Esophagus squamous epithelium (tissue), 5 donors: Measurements from ENCODE around the gene PNPLA8. TPM values are rescaled to one million over a fixed set of nuclear protein-coding genes. Genes with fewer than 3 reads are reported as not detected.

Source experiments
- DNase-seq: peaks from one replicate; lab custom pipeline; 2025; lab: John Stamatoyannopoulos, UW
- H3K27ac ChIP-seq, 4 donors: fragments of 200-600 bp; sonication (generic); one replicate each; pipeline ENCODE4 v1.5.1; 2016 to 2019; ENCODE audit warnings: mild to moderate bottlenecking in 1 of 4
- H3K27me3 ChIP-seq, 4 donors: fragments of 200-600 bp; sonication (generic); 1 replicate in 3 of 4; 2 replicates in 1 of 4; pipeline versions ENCODE4 v1.5.1 to v1.6.0; 2017 to 2021; ENCODE audit warnings: antibody characterized with exemption in 1 of 4
- H3K36me3 ChIP-seq, 3 donors: fragments of 200-600 bp; sonication (generic); one replicate each; pipeline ENCODE4 v1.5.1; 2016 to 2019
- H3K4me1 ChIP-seq, 3 donors: fragments of 200-600 bp; sonication (generic); one replicate each; pipeline ENCODE4 v1.5.1; 2017 to 2019
- H3K4me3 ChIP-seq, 4 donors: fragments of 200-600 bp; sonication (generic); 1 replicate in 3 of 4; 2 replicates in 1 of 4; pipeline ENCODE4 v1.5.1; 2016 to 2019; ENCODE audit warnings: mild to moderate bottlenecking in 2 of 4, moderate library complexity in 1 of 4
- H3K9me3 ChIP-seq, 3 donors: fragments of 200-600 bp; sonication (generic); one replicate each; pipeline ENCODE4 v1.5.1; 2016 to 2019
- POLR2A ChIP-seq, 4 donors: fragments of 450-650 bp; IDR thresholded peaks; one replicate each; pipeline ENCODE4 v1.6.1; 2017; ENCODE audit warnings: antibody characterized with exemption in 4 of 4, mild to moderate bottlenecking in 4 of 4, moderate library complexity in 3 of 4
- WGBS, 2 donors: methylation state at CpG; one replicate each; pipeline ENCODE4 v1.1.5; 2018; 5-methylcytosine and 5-hydroxymethylcytosine counted together
- intact Hi-C: fragments of 100-400 bp; cut with DNase I; formaldehyde crosslinking; loops from one replicate; pipeline ENCODE4 v1.15.0; 2022
- total RNA-seq, 4 donors: library from RNA; depleted of rRNA; stranded (reverse); fragments of >200 nt; gene quantifications; one replicate each; pipeline ENCODE4 v1.1.0, GENCODE V29; 2016
- TF ChIP-seq, protein P1 (sequence below), 6 experiments: fragments of 450-650 bp in 4 of 6; fragments of 200-600 bp in 2 of 6; sonication (generic) in 2 of 6; IDR thresholded peaks; one replicate each; pipeline ENCODE4 v1.5.1; 2016 to 2019; ENCODE audit warnings: antibody characterized with exemption in 6 of 6, mild to moderate bottlenecking in 4 of 6, moderate library complexity in 4 of 6
- donor health status: DM: yes; HTN: yes; CAD: no.

Gene PNPLA8
- total RNA-seq, 4 donors from 2014 or later, result 15.8 to 30.7 (median 25.7) TPM

GRCh38 chr7:108463613-108464012 is 62.3 kb downstream of the PNPLA8 start:
- Histone ChIP-seq H3K9me3 (no peaks in the 10 kb centered on the region), H3K27me3 (peaks cover 0 to 15% (median 0%) of the 10 kb centered on the region in 4 donors), H3K27ac (no peak overlapping the region), H3K4me3 (no peak overlapping the region), H3K4me1 (no peaks in the 10 kb centered on the region), H3K36me3 (no peaks in the 10 kb centered on the region)
- no peak for TF ChIP-seq POLR2A (IDR thresholded peaks at IDR 0.05)
- TF ChIP-seq, protein P1, sequence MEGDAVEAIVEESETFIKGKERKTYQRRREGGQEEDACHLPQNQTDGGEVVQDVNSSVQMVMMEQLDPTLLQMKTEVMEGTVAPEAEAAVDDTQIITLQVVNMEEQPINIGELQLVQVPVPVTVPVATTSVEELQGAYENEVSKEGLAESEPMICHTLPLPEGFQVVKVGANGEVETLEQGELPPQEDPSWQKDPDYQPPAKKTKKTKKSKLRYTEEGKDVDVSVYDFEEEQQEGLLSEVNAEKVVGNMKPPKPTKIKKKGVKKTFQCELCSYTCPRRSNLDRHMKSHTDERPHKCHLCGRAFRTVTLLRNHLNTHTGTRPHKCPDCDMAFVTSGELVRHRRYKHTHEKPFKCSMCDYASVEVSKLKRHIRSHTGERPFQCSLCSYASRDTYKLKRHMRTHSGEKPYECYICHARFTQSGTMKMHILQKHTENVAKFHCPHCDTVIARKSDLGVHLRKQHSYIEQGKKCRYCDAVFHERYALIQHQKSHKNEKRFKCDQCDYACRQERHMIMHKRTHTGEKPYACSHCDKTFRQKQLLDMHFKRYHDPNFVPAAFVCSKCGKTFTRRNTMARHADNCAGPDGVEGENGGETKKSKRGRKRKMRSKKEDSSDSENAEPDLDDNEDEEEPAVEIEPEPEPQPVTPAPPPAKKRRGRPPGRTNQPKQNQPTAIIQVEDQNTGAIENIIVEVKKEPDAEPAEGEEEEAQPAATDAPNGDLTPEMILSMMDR (IDR thresholded peaks at IDR 0.05), result no peak
- intact Hi-C loops, result loop anchor here (10.0 kb wide), 1 partner anchor 279 kb away; no protein-coding TSS in a partner anchor
- no peak for DNase-seq
- WGBS, 2 donors, result 30 to 63% methylated on average over 2 of the region's 2 CpGs

GRCh38 chr7:108461840-108462239 is 64.1 kb downstream of the PNPLA8 start:
- Histone ChIP-seq H3K27ac (no peak overlapping the region), H3K4me1 (peaks cover 0 to 2% (median 0%) of the 10 kb centered on the region in 3 donors), H3K9me3 (no peaks in the 10 kb centered on the region), H3K36me3 (no peaks in the 10 kb centered on the region), H3K27me3 (peaks cover 0 to 32% (median 7%) of the 10 kb centered on the region in 4 donors), H3K4me3 (no peak overlapping the region)
- TF ChIP-seq POLR2A (IDR thresholded peaks at IDR 0.05), result no peak
- TF ChIP-seq, protein P1 (IDR thresholded peaks at IDR 0.05), result no peak
- no peak for DNase-seq
- intact Hi-C loops, result loop anchor here (10.0 kb wide), 1 partner anchor 277 kb away; no protein-coding TSS in a partner anchor
- 67 to 92% methylated on average over 3 of the region's 3 CpGs for WGBS, 2 donors

DNA sequence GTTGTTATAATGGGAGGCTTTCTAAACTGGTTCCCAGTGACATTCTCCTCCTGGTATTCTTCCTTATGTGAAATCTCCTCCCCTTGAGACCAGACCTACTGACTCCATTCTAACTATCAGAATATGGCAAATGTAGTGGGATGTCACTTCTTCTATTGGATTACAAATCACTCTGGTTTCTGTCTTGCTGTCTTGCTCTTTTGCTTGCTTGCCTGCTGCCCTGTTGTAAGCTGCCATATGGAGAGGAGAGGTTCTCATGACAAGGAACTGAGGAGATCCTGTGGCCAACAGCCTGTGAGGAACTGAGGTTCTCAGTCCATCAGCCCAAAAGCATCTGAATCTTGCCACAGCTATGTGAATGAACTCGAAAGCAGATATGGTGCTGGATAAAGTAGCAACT is 65.0 kb downstream of the PNPLA8 start:
- TF ChIP-seq, protein P1 (IDR thresholded peaks at IDR 0.05), result no peak
- TF ChIP-seq POLR2A (IDR thresholded peaks at IDR 0.05), result no peak
- H3K27me3 ChIP-seq, result peaks cover 0 to 41% (median 7%) of the 10 kb centered on the region in 4 donors
- intact Hi-C loops, result loop anchor here (10.0 kb wide), 1 partner anchor 276 kb away; no protein-coding TSS in a partner anchor

GRCh38 chr7:108459922-108460551 is 65.9 kb downstream of the PNPLA8 start:
- Histone ChIP-seq H3K27me3 (peaks cover 0 to 50% (median 8%) of the 10 kb centered on the region in 4 donors), H3K9me3 (no peaks in the 10 kb centered on the region), H3K27ac (no peak overlapping the region), H3K4me1 (peaks cover 8 to 20% (median 10%) of the 10 kb centered on the region in 3 donors), H3K4me3 (no peak overlapping the region), H3K36me3 (no peaks in the 10 kb centered on the region)
- TF ChIP-seq, protein P1 (IDR thresholded peaks at IDR 0.05), result peak in 4 of 6 experiments; percentile 24 to 51 (median 30)
- TF ChIP-seq POLR2A (IDR thresholded peaks at IDR 0.05), result no peak
- intact Hi-C loops, result loop anchor here (10.0 kb wide), 1 partner anchor 275 kb away; no protein-coding TSS in a partner anchor
- WGBS, 2 donors, result 51 to 52% methylated on average over 3 of the region's 3 CpGs
- no peak for DNase-seq

More for the DNA sequence above, 65.0 kb downstream of the PNPLA8 start:
- DNase-seq, result no peak
- H3K4me1 ChIP-seq, result peaks cover 1 to 11% (median 6%) of the 10 kb centered on the region in 3 donors
- H3K27ac ChIP-seq, result no peak overlapping the region
- no peaks in the 10 kb centered on the region for H3K9me3 ChIP-seq
- no peak overlapping the region for H3K4me3 ChIP-seq
- H3K36me3 ChIP-seq, result no peaks in the 10 kb centered on the region
- 89 to 100% methylated on average over 1 of the region's 1 CpG for WGBS, 2 donors

GRCh38 chr7:108457871-108458270 is 68.1 kb downstream of the PNPLA8 start:
- no peak overlapping the region for H3K27ac ChIP-seq
- peaks cover 0 to 72% (median 9%) of the 10 kb centered on the region in 4 donors for H3K27me3 ChIP-seq

More at GRCh38 chr7:108457871-108458270, 68.1 kb downstream of the PNPLA8 start:
- no peak overlapping the region for H3K4me3 ChIP-seq
- H3K36me3 ChIP-seq, result no peaks in the 10 kb centered on the region
- no peaks in the 10 kb centered on the region for H3K9me3 ChIP-seq
- peaks cover 16 to 28% (median 16%) of the 10 kb centered on the region in 3 donors for H3K4me1 ChIP-seq
- no peak for DNase-seq
- TF ChIP-seq, protein P1 (IDR thresholded peaks at IDR 0.05), result no peak
- no peak for TF ChIP-seq POLR2A (IDR thresholded peaks at IDR 0.05)
- intact Hi-C loops, result no loop called here
